Measurements from ENCODE around the gene TWIST1.

TWIST1 gene

DNA sequence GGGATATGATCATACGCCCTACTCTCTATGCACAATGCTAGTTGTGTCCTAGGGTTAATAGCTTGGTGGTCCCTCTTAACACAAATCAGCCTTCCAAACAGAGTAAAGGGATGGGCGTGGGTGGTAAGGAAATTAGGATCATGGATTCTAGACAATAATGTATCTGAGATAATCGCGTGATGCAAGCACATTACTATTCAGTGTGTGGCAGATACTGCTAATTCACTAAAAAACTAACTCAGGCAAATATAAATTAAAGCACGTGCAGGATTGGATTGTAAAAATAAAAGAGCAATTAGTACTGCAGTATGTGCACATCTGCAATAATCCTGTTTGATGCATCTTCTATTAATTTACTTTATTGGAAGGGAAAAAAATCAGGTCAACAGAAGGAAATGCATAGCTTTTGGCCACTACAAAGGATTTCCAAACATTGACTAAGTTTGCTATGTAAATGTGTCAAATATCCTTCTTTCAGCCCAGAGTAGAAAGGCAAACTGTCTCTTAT, 22.0 kb downstream of the TWIST1 start:
- no peaks in the 10 kb centered on the region for H3K9me3 ChIP-seq (ENCODE audit: control insufficient read depth in 1 of 2, low read length in 2 of 2)
- H3K4me1 ChIP-seq (ENCODE audit: control insufficient read depth in 1 of 2, insufficient read depth in 2 of 2, low read length in 2 of 2), result no peaks in the 10 kb centered on the region
- H3K4me3 ChIP-seq (ENCODE audit: low read depth in 1 of 2, low read length in 2 of 2), result no peak overlapping the region
- H3K27ac ChIP-seq (ENCODE audit: low read depth, low read length), result no peak overlapping the region
- H3K36me3 ChIP-seq (ENCODE audit: control insufficient read depth in 1 of 2, insufficient read depth in 2 of 2, low read length in 2 of 2), result no peaks in the 10 kb centered on the region
- no peaks in the 10 kb centered on the region for H3K27me3 ChIP-seq (ENCODE audit: control insufficient read depth in 1 of 2, insufficient read depth in 2 of 2, low read length in 2 of 2)
- H3K9ac ChIP-seq (ENCODE audit: low read depth in 1 of 2, low read length in 2 of 2), result no peak overlapping the region

DNA sequence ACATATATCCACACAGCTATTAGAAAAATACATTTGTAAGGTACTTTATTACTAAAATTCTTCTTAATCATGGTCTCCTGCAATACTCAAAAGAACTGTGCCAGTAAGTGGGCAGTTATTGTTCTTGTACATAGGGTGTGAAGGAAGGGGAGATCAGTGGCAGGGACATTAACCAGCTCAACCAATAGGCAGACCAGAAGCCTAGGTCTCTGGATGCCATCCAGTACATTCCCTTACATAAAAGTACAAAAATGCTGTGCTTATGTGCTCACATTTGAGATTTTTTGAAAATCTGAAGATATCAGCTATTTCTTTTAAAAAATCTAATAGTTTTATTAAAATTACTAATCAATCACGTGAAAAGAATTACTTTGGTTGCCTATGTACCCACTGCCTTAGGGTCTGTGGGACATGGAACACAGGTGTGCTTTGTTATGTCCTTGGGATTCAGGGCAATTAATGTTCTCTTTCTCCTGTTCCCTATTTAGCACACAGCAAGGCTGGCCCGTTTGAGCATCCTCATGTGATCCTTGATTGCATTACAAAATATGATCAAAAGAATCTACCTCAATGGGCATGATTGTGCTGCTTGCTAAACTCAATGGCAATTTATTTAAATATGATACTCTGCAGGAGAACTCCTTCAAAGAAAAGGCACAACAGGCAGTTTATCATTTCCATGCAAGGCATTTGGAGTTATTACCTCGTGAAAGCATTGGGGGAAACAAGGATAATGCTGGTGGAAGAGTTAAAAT, 22.7 kb downstream of the TWIST1 start:
- no peaks in the 10 kb centered on the region for H3K9me3 ChIP-seq (ENCODE audit: control insufficient read depth in 1 of 2, low read length in 2 of 2)

DNA sequence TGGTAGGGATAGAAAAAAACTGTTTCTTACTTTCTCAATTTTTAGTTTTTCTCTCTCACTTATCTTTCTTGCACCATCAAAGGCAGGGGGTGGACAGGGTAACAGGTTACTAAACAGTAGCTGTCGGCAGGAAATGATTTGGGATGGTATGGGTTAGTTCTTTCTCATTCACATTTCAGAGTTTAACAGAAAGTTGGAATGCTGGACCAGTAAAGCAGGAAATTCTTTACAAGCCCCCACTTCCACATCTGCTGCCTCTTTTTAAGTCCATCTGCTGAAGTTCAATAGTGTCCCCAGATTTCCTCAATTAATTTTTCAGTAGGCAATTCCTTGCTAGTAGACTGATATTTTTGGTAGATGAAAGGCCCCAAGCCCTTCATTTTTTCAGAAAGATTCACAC, 23.3 kb downstream of the TWIST1 start:
- no peak overlapping the region for H3K27ac ChIP-seq (ENCODE audit: low read depth, low read length)
- no peaks in the 10 kb centered on the region for H3K36me3 ChIP-seq (ENCODE audit: control insufficient read depth in 1 of 2, insufficient read depth in 2 of 2, low read length in 2 of 2)
- H3K4me1 ChIP-seq (ENCODE audit: control insufficient read depth in 1 of 2, insufficient read depth in 2 of 2, low read length in 2 of 2), result no peaks in the 10 kb centered on the region
- H3K9me3 ChIP-seq (ENCODE audit: control insufficient read depth in 1 of 2, low read length in 2 of 2), result no peaks in the 10 kb centered on the region
- H3K27me3 ChIP-seq (ENCODE audit: control insufficient read depth in 1 of 2, insufficient read depth in 2 of 2, low read length in 2 of 2), result no peaks in the 10 kb centered on the region
- H3K9ac ChIP-seq (ENCODE audit: low read depth in 1 of 2, low read length in 2 of 2), result no peak overlapping the region
- no peak overlapping the region for H3K4me3 ChIP-seq (ENCODE audit: low read depth in 1 of 2, low read length in 2 of 2)

More for the DNA sequence above, 22.7 kb downstream of the TWIST1 start:
- no peak overlapping the region for H3K4me3 ChIP-seq (ENCODE audit: low read depth in 1 of 2, low read length in 2 of 2)
- H3K9ac ChIP-seq (ENCODE audit: low read depth in 1 of 2, low read length in 2 of 2), result no peak overlapping the region
- H3K4me1 ChIP-seq (ENCODE audit: control insufficient read depth in 1 of 2, insufficient read depth in 2 of 2, low read length in 2 of 2), result no peaks in the 10 kb centered on the region
- no peak overlapping the region for H3K27ac ChIP-seq (ENCODE audit: low read depth, low read length)
- no peaks in the 10 kb centered on the region for H3K27me3 ChIP-seq (ENCODE audit: control insufficient read depth in 1 of 2, insufficient read depth in 2 of 2, low read length in 2 of 2)
- no peaks in the 10 kb centered on the region for H3K36me3 ChIP-seq (ENCODE audit: control insufficient read depth in 1 of 2, insufficient read depth in 2 of 2, low read length in 2 of 2)

DNA sequence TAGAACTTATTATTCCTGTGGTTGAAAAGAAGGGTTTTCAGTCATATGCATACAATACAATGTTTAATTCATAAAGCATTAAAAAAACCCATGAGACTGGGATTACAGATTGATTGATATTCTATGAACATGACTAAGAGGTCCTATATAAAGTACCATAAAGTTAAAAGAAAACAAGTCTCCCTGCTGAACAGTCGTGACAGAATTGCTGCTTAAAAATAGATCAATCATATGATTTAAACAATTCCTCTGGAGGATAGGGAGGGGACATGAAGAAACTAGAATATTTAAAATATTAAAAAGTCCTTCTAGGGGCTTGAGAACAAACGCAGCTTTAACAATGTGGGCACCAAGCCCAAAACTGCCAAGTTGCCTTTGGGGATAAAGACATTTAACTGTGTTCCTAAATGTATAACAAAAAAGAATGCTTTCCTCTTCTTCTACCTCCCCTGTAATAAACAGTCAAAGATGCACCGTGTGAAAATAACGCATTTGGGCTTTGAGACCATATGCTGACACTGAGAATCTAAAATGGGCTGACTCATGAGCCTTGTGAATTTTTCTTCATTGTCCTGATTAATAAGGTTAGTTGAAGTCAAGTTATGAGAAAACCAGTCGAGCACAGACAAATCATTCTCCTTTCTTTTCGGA, 25.8 kb downstream of the TWIST1 start:
- Histone ChIP-seq H3K4me1 (ENCODE audit: control insufficient read depth in 1 of 2, insufficient read depth in 2 of 2, low read length in 2 of 2) (no peaks in the 10 kb centered on the region), H3K9me3 (ENCODE audit: control insufficient read depth in 1 of 2, low read length in 2 of 2) (no peaks in the 10 kb centered on the region), H3K27me3 (ENCODE audit: control insufficient read depth in 1 of 2, insufficient read depth in 2 of 2, low read length in 2 of 2) (no peaks in the 10 kb centered on the region), H3K4me3 (ENCODE audit: low read depth in 1 of 2, low read length in 2 of 2) (no peak overlapping the region), H3K27ac (ENCODE audit: low read depth, low read length) (no peak overlapping the region), H3K36me3 (ENCODE audit: control insufficient read depth in 1 of 2, insufficient read depth in 2 of 2, low read length in 2 of 2) (no peaks in the 10 kb centered on the region), H3K9ac (ENCODE audit: low read depth in 1 of 2, low read length in 2 of 2) (no peak overlapping the region)

DNA sequence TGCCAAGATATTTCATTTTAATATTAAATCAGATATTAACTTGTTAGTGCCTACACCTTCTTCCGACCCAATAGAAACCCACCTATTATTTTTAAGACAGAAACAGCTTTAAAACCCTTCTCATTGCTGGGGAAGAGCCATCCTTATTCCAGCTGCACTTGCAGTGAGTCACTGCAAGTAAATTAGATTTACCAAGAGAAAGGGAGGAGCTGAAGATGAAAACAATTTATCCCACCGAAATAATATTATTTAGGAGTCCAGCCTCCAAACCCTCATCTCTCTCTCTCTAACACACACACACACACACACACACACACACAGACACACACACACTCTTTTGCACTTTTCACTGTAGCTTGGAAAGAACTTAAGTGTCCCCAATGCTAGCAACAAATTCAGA, 26.9 kb downstream of the TWIST1 start:
- no peaks in the 10 kb centered on the region for H3K9me3 ChIP-seq (ENCODE audit: control insufficient read depth in 1 of 2, low read length in 2 of 2)
- no peaks in the 10 kb centered on the region for H3K36me3 ChIP-seq (ENCODE audit: control insufficient read depth in 1 of 2, insufficient read depth in 2 of 2, low read length in 2 of 2)

DNA sequence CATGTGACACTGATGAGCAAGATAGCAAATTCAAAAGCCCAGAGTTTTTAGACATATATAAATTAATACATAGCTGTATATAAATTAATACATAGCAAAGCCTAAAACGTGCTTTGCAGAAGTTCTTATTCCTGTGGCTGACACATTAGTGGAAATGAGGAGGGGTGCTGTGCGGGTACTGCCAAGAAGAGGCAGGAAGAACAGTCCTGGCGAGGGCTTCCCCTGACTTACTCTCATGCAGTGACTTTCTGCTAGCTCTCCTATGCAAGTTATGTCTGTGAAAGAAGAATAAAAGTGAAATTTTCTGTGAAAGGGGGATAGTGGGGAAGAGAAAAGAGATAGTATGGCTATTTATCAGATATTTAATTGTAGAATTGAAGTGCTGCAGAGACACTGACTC, 27.6 kb downstream of the TWIST1 start:
- no peak overlapping the region for H3K9ac ChIP-seq (ENCODE audit: low read depth in 1 of 2, low read length in 2 of 2)
- no peaks in the 10 kb centered on the region for H3K27me3 ChIP-seq (ENCODE audit: control insufficient read depth in 1 of 2, insufficient read depth in 2 of 2, low read length in 2 of 2)
- H3K4me3 ChIP-seq (ENCODE audit: low read depth in 1 of 2, low read length in 2 of 2), result no peak overlapping the region
- H3K36me3 ChIP-seq (ENCODE audit: control insufficient read depth in 1 of 2, insufficient read depth in 2 of 2, low read length in 2 of 2), result no peaks in the 10 kb centered on the region
- no peak overlapping the region for H3K27ac ChIP-seq (ENCODE audit: low read depth, low read length)
- H3K9me3 ChIP-seq (ENCODE audit: control insufficient read depth in 1 of 2, low read length in 2 of 2), result no peaks in the 10 kb centered on the region
- H3K4me1 ChIP-seq (ENCODE audit: control insufficient read depth in 1 of 2, insufficient read depth in 2 of 2, low read length in 2 of 2), result no peaks in the 10 kb centered on the region

More for the DNA sequence above, 26.9 kb downstream of the TWIST1 start:
- Histone ChIP-seq H3K9ac (ENCODE audit: low read depth in 1 of 2, low read length in 2 of 2) (no peak overlapping the region), H3K4me1 (ENCODE audit: control insufficient read depth in 1 of 2, insufficient read depth in 2 of 2, low read length in 2 of 2) (no peaks in the 10 kb centered on the region), H3K27ac (ENCODE audit: low read depth, low read length) (no peak overlapping the region), H3K4me3 (ENCODE audit: low read depth in 1 of 2, low read length in 2 of 2) (no peak overlapping the region), H3K27me3 (ENCODE audit: control insufficient read depth in 1 of 2, insufficient read depth in 2 of 2, low read length in 2 of 2) (no peaks in the 10 kb centered on the region)

DNA sequence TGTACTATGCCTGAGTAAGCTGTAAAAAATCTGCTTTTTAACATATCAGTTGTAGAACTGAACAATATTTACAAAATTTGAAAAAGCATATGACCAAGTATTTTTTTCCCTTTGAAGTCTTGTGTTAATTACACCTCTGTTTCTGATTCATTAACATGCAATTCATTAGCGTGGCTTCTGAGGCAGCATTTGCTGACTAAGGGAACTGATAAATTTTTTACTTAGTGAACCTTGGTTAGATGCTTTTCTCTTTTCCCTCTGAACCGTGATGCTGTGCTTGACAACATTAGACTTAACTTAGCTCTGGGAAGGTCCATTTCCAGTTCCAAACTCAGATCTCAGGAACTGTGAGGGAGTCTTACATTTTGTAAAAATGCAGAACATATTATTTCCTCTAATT, 28.1 kb downstream of the TWIST1 start:
- Histone ChIP-seq H3K9me3 (ENCODE audit: control insufficient read depth in 1 of 2, low read length in 2 of 2) (no peaks in the 10 kb centered on the region), H3K27me3 (ENCODE audit: control insufficient read depth in 1 of 2, insufficient read depth in 2 of 2, low read length in 2 of 2) (no peaks in the 10 kb centered on the region), H3K9ac (ENCODE audit: low read depth in 1 of 2, low read length in 2 of 2) (no peak overlapping the region), H3K4me1 (ENCODE audit: control insufficient read depth in 1 of 2, insufficient read depth in 2 of 2, low read length in 2 of 2) (no peaks in the 10 kb centered on the region), H3K4me3 (ENCODE audit: low read depth in 1 of 2, low read length in 2 of 2) (no peak overlapping the region), H3K27ac (ENCODE audit: low read depth, low read length) (no peak overlapping the region), H3K36me3 (ENCODE audit: control insufficient read depth in 1 of 2, insufficient read depth in 2 of 2, low read length in 2 of 2) (no peaks in the 10 kb centered on the region)

DNA sequence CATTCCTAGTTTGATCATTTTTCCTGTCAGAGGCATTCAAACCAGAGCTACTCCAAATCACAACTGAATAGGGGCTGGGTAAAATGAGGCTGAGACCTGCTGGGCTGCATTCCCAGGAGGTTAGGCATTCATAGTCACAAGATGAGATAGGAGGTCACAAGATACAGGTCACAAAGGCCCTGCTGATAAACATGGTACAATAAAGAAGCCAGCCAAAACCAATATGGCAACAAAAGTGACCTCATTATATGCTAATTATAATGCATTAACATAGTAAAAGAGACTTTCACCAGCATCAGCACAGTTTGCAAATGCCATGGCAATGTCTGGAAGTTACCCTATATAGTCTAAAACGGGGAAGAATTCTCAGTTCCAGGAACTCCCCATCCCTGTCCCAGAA, 37.3 kb downstream of the TWIST1 start:
- Histone ChIP-seq H3K4me1 (ENCODE audit: control insufficient read depth in 1 of 2, insufficient read depth in 2 of 2, low read length in 2 of 2) (no peaks in the 10 kb centered on the region), H3K4me3 (ENCODE audit: low read depth in 1 of 2, low read length in 2 of 2) (no peak overlapping the region), H3K9ac (ENCODE audit: low read depth in 1 of 2, low read length in 2 of 2) (no peak overlapping the region), H3K36me3 (ENCODE audit: control insufficient read depth in 1 of 2, insufficient read depth in 2 of 2, low read length in 2 of 2) (no peaks in the 10 kb centered on the region), H3K27ac (ENCODE audit: low read depth, low read length) (no peak overlapping the region), H3K9me3 (ENCODE audit: control insufficient read depth in 1 of 2, low read length in 2 of 2) (no peaks in the 10 kb centered on the region), H3K27me3 (ENCODE audit: control insufficient read depth in 1 of 2, insufficient read depth in 2 of 2, low read length in 2 of 2) (no peaks in the 10 kb centered on the region)

DNA sequence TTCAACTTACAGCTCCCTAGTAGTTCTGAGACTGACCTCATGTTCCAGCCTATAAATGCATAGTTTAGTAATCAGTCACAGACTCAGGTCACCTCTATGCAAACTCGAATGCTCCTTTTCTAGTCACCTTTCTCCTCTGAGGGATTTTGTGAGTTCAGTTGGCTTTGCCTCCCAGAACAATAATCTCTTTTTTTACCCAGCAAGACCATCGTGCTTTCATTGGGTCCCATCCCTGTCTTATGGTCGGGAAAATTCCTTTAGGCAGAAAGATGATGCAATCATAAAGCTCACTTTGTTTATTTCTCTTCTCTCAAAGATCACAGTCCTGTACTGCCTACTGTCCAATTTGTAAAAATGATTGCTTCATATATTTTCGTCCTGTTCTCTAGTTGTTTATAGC, 38.4 kb downstream of the TWIST1 start:
- no peaks in the 10 kb centered on the region for H3K27me3 ChIP-seq (ENCODE audit: control insufficient read depth in 1 of 2, insufficient read depth in 2 of 2, low read length in 2 of 2)
- no peaks in the 10 kb centered on the region for H3K36me3 ChIP-seq (ENCODE audit: control insufficient read depth in 1 of 2, insufficient read depth in 2 of 2, low read length in 2 of 2)
- H3K27ac ChIP-seq (ENCODE audit: low read depth, low read length), result no peak overlapping the region
- H3K9ac ChIP-seq (ENCODE audit: low read depth in 1 of 2, low read length in 2 of 2), result no peak overlapping the region
- no peaks in the 10 kb centered on the region for H3K4me1 ChIP-seq (ENCODE audit: control insufficient read depth in 1 of 2, insufficient read depth in 2 of 2, low read length in 2 of 2)
- no peak overlapping the region for H3K4me3 ChIP-seq (ENCODE audit: low read depth in 1 of 2, low read length in 2 of 2)
- H3K9me3 ChIP-seq (ENCODE audit: control insufficient read depth in 1 of 2, low read length in 2 of 2), result peaks cover 0 to under 1% of the 10 kb centered on the region in 2 donors

DNA sequence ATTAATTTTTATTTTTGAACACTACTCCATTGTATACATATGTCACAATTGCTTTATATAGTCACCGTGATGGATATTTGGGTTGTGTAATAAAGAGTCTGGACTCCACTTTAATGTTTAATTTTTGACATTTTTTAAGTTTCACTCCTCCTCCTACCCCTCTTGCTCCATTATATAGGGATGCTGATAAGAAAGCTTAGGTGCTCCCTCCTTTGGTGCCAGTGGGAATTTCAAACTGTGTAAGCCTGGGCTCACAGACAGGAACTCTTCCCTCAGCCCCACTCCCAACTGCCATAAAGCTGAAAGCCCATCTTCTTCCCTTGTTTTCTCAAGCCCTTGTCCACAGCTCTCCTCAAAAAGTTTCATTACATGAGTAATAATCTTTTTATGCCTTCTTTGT, 47.6 kb downstream of the TWIST1 start:
- H3K27me3 ChIP-seq (ENCODE audit: control insufficient read depth in 1 of 2, insufficient read depth in 2 of 2, low read length in 2 of 2), result no peaks in the 10 kb centered on the region
- H3K9me3 ChIP-seq (ENCODE audit: control insufficient read depth in 1 of 2, low read length in 2 of 2), result peaks cover 0 to 7% of the 10 kb centered on the region in 2 donors
- no peak overlapping the region for H3K4me3 ChIP-seq (ENCODE audit: low read depth in 1 of 2, low read length in 2 of 2)
- no peaks in the 10 kb centered on the region for H3K36me3 ChIP-seq (ENCODE audit: control insufficient read depth in 1 of 2, insufficient read depth in 2 of 2, low read length in 2 of 2)
- H3K27ac ChIP-seq (ENCODE audit: low read depth, low read length), result no peak overlapping the region
- H3K9ac ChIP-seq (ENCODE audit: low read depth in 1 of 2, low read length in 2 of 2), result no peak overlapping the region
- H3K4me1 ChIP-seq (ENCODE audit: control insufficient read depth in 1 of 2, insufficient read depth in 2 of 2, low read length in 2 of 2), result no peaks in the 10 kb centered on the region

All from duodenal mucosa (tissue), 2 donors.